Endothelial cell (in vitro differentiated cells): ENCODE data around the gene GALNT2. TPM values are rescaled to one million over a fixed set of nuclear protein-coding genes. Genes with fewer than 3 reads are reported as not detected.

Source experiments
- DNase-seq: peaks from one replicate; pipeline ENCODE4 v3.0.0; 2021; ENCODE audit warnings: low spot score
- H3K27ac Mint-ChIP-seq: one replicate; pipeline ENCODE4 v1.8.0; 2021; ENCODE audit warnings: mixed read lengths, inconsistent platforms; ENCODE audit not compliant: unreplicated experiment
- H3K27me3 Mint-ChIP-seq: one replicate; pipeline ENCODE4 v1.8.0; 2021; ENCODE audit warnings: mild to moderate bottlenecking, moderate library complexity, mixed read lengths, inconsistent platforms; ENCODE audit not compliant: unreplicated experiment
- H3K36me3 Mint-ChIP-seq: one replicate; pipeline ENCODE4 v1.8.0; 2021; ENCODE audit warnings: mild to moderate bottlenecking, low read depth, mixed read lengths, inconsistent platforms; ENCODE audit not compliant: unreplicated experiment
- H3K4me1 Mint-ChIP-seq: one replicate; pipeline ENCODE4 v1.8.0; 2021; ENCODE audit warnings: mild to moderate bottlenecking, mixed read lengths, inconsistent platforms; ENCODE audit not compliant: unreplicated experiment
- H3K4me3 Mint-ChIP-seq: one replicate; pipeline ENCODE4 v1.8.0; 2021; ENCODE audit warnings: mild to moderate bottlenecking, mixed read lengths, inconsistent platforms; ENCODE audit not compliant: unreplicated experiment
- H3K9me3 Mint-ChIP-seq: one replicate; pipeline ENCODE4 v1.8.0; 2021; ENCODE audit warnings: mixed read lengths, inconsistent platforms; ENCODE audit not compliant: unreplicated experiment
- CTCF ChIP-seq: fragments of 200-600 bp; sonication (generic); IDR thresholded peaks from one replicate; pipeline ENCODE4 v1.5.0; 2021; ENCODE audit warnings: antibody characterized with exemption; ENCODE audit not compliant: unreplicated experiment
- total RNA-seq: library from RNA; stranded (reverse); fragmentation: NEBNext Ultra II Directional; extraction: Animal tissue kit (Norgen Biotek cat#: 25700); gene quantifications from one replicate; pipeline ENCODE4 v1.2.1, GENCODE V29; 2021; ENCODE audit not compliant: unreplicated experiment

Gene GALNT2
- total RNA-seq, 1 donor from 2014 or later: 74.8 TPM

GRCh38 chr1:230263568-230264195 lies 196.6 kb downstream of the GALNT2 start:
- no peaks in the 10 kb centered on the region for H3K4me1 Mint-ChIP-seq
- DNase-seq: no peak
- H3K4me3 Mint-ChIP-seq: no peak overlapping the region
- no peak overlapping the region for H3K27ac Mint-ChIP-seq
- peaks cover 19% of the 10 kb centered on the region for H3K36me3 Mint-ChIP-seq
- no peak for TF ChIP-seq CTCF
- H3K9me3 Mint-ChIP-seq: no peaks in the 10 kb centered on the region
- no peaks in the 10 kb centered on the region for H3K27me3 Mint-ChIP-seq

GRCh38 chr1:230264342-230264741 lies 197.3 kb downstream of the GALNT2 start:
- H3K27ac Mint-ChIP-seq: no peak overlapping the region
- no peaks in the 10 kb centered on the region for H3K27me3 Mint-ChIP-seq
- TF ChIP-seq CTCF: no peak
- H3K9me3 Mint-ChIP-seq: no peaks in the 10 kb centered on the region
- no peak overlapping the region for H3K4me3 Mint-ChIP-seq
- DNase-seq: no peak
- peaks cover 19% of the 10 kb centered on the region for H3K36me3 Mint-ChIP-seq
- H3K4me1 Mint-ChIP-seq: no peaks in the 10 kb centered on the region

- H3K4me1 Mint-ChIP-seq: peaks cover 3% of the 10 kb centered on the region
- no peak overlapping the region for H3K4me3 Mint-ChIP-seq
- H3K27me3 Mint-ChIP-seq: no peaks in the 10 kb centered on the region
- no peak for DNase-seq
- no peak for TF ChIP-seq CTCF
- H3K36me3 Mint-ChIP-seq: peaks cover 19% of the 10 kb centered on the region
- H3K27ac Mint-ChIP-seq: no peak overlapping the region
- no peaks in the 10 kb centered on the region for H3K9me3 Mint-ChIP-seq
Measured at GRCh38 chr1:230265200-230266115, 198.4 kb downstream of the GALNT2 start.

- peaks cover 19% of the 10 kb centered on the region for H3K36me3 Mint-ChIP-seq
- no peak overlapping the region for H3K4me3 Mint-ChIP-seq
- H3K9me3 Mint-ChIP-seq: no peaks in the 10 kb centered on the region
- no peak overlapping the region for H3K27ac Mint-ChIP-seq
- no peak for TF ChIP-seq CTCF
- DNase-seq: no peak
- peaks cover 11% of the 10 kb centered on the region for H3K4me1 Mint-ChIP-seq
- H3K27me3 Mint-ChIP-seq: no peaks in the 10 kb centered on the region
Measured at GRCh38 chr1:230266456-230266855, 199.4 kb downstream of the GALNT2 start.
